OCI-LY1 (cell line): ENCODE results near the gene TTC3.

Experiments used
- H2AFZ ChIP-seq: fragments of 200-600 bp; sonication (generic), shearing (Covaris generic); 2 replicates; pipeline ENCODE4 v1.6.0; 2014; ENCODE audit warnings: antibody characterized with exemption, mild to moderate bottlenecking, low read length
- H3F3A ChIP-seq: fragments of 200-600 bp; sonication (generic), shearing (Covaris generic); 2 replicates; pipeline ENCODE4 v1.6.0; 2014; ENCODE audit warnings: mild to moderate bottlenecking, antibody characterized with exemption, low read length, moderate library complexity; ENCODE audit not compliant: insufficient read depth
- H3K27ac ChIP-seq: fragments of 200-600 bp; sonication (generic); 2 replicates; pipeline ENCODE4 v1.5.1; 2014; ENCODE audit warnings: low read length, mixed run types, mild to moderate bottlenecking, low read depth; ENCODE audit not compliant: poor library complexity, severe bottlenecking
- H3K27me3 ChIP-seq: fragments of 200-600 bp; sonication (generic); 2 replicates; pipeline ENCODE4 v1.6.0; 2014; ENCODE audit warnings: antibody characterized with exemption, mild to moderate bottlenecking, low read length, moderate library complexity; ENCODE audit not compliant: insufficient read depth
- H3K36me3 ChIP-seq: fragments of 200-600 bp; sonication (generic); 2 replicates; pipeline ENCODE4 v1.6.1; 2014; ENCODE audit warnings: mild to moderate bottlenecking, antibody characterized with exemption, low read length, moderate library complexity, mixed read lengths; ENCODE audit not compliant: insufficient read depth
- H3K4me1 ChIP-seq: fragments of 200-600 bp; sonication (generic); 2 replicates; pipeline ENCODE4 v1.5.1; 2014; ENCODE audit warnings: mild to moderate bottlenecking, low read length, moderate library complexity; ENCODE audit not compliant: insufficient read depth, severe bottlenecking
- H3K4me2 ChIP-seq: fragments of 200-600 bp; sonication (generic), shearing (Covaris generic); 2 replicates; pipeline ENCODE4 v1.6.1; 2014; ENCODE audit warnings: low read length
- H3K4me3 ChIP-seq: fragments of 200-600 bp; sonication (generic); 2 replicates; pipeline ENCODE4 v1.5.1; 2014; ENCODE audit warnings: low read length, low read depth, mild to moderate bottlenecking, mixed read lengths; ENCODE audit not compliant: poor library complexity, severe bottlenecking
- H3K79me2 ChIP-seq: fragments of 200-600 bp; shearing (Covaris generic); 2 replicates; pipeline ENCODE4 v1.6.1; 2016; ENCODE audit warnings: mixed run types, low read length, mixed read lengths; ENCODE audit not compliant: insufficient read depth
- H3K9ac ChIP-seq: fragments of 200-600 bp; sonication (generic), shearing (Covaris generic); 2 replicates; pipeline ENCODE4 v1.6.1; 2014; ENCODE audit warnings: mild to moderate bottlenecking, low read length, mixed read lengths
- H3K9me2 ChIP-seq: fragments of 200-600 bp; sonication (generic), shearing (Covaris generic); 2 replicates; pipeline ENCODE4 v1.6.1; 2014; ENCODE audit warnings: low read depth, mild to moderate bottlenecking, low read length, mixed read lengths
- H3K9me3 ChIP-seq: fragments of 200-600 bp; shearing (Covaris generic); 2 replicates; pipeline ENCODE4 v1.6.1; 2014; ENCODE audit warnings: low read length, mixed read lengths
- H4K20me1 ChIP-seq: fragments of 200-600 bp; sonication (generic), shearing (Covaris generic); 2 replicates; pipeline ENCODE4 v1.6.0; 2016; ENCODE audit warnings: mild to moderate bottlenecking, low read length; ENCODE audit not compliant: insufficient read depth
- EZH2 ChIP-seq: fragments of 200-600 bp; sonication (generic), shearing (Covaris generic); IDR thresholded peaks from 2 replicates; pipeline ENCODE4 v1.8.0; 2017; ENCODE audit warnings: borderline replicate concordance, mixed run types, mild to moderate bottlenecking, antibody characterized with exemption, low read length, moderate library complexity, mixed read lengths
- TF ChIP-seq, protein P1 (sequence below): fragments of 200-600 bp; sonication (generic), shearing (Covaris generic); IDR thresholded peaks from 2 replicates; pipeline ENCODE4 v1.5.1; 2017; ENCODE audit warnings: mild to moderate bottlenecking, antibody characterized with exemption, low read length, moderate library complexity, mixed read lengths

Gene TTC3

GRCh38 chr21:37073417-37074196 lies 553 bp downstream of the TTC3 start:
- 0 out of 2 replicates have a peak, but pooled peaks cover 5% of the 10 kb centered on the region for H3F3A ChIP-seq
- H3K27ac ChIP-seq = peak overlapping the region; percentile 51
- no peaks in the 10 kb centered on the region for H3K27me3 ChIP-seq
- H4K20me1 ChIP-seq = no peaks in the 10 kb centered on the region
- H3K4me2 ChIP-seq = peak overlapping the region; percentile 93
- H2AFZ ChIP-seq = no peak overlapping the region
- H3K4me3 ChIP-seq = peak overlapping the region; percentile 87
- TF ChIP-seq, protein P1, sequence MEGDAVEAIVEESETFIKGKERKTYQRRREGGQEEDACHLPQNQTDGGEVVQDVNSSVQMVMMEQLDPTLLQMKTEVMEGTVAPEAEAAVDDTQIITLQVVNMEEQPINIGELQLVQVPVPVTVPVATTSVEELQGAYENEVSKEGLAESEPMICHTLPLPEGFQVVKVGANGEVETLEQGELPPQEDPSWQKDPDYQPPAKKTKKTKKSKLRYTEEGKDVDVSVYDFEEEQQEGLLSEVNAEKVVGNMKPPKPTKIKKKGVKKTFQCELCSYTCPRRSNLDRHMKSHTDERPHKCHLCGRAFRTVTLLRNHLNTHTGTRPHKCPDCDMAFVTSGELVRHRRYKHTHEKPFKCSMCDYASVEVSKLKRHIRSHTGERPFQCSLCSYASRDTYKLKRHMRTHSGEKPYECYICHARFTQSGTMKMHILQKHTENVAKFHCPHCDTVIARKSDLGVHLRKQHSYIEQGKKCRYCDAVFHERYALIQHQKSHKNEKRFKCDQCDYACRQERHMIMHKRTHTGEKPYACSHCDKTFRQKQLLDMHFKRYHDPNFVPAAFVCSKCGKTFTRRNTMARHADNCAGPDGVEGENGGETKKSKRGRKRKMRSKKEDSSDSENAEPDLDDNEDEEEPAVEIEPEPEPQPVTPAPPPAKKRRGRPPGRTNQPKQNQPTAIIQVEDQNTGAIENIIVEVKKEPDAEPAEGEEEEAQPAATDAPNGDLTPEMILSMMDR = peak; percentile 22; the same call in 1 of the 2 replicates
- TF ChIP-seq EZH2 = no peak
- peak overlapping the region; percentile 81 for H3K9ac ChIP-seq
- peaks cover 50% of the 10 kb centered on the region for H3K79me2 ChIP-seq
- H3K4me1 ChIP-seq = peaks cover 59% of the 10 kb centered on the region
- no peaks in the 10 kb centered on the region for H3K9me3 ChIP-seq
- no peaks in the 10 kb centered on the region for H3K9me2 ChIP-seq
- no peaks in the 10 kb centered on the region for H3K36me3 ChIP-seq

DNA sequence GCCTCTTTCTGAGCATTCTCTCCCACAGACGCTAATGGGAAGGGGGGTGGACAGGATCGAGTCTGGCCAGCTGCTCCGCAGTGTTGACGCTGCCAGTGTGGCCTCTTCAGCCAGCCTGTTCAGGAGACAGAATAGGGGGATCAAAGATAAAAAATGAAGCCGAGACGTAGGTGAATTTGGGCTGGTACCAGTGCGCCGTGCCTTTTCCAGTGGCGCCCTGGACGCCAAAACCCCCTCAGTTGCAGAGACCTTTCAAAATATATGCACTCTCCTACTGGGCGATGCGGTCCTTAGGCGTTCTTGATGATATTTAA lies 1.1 kb downstream of the TTC3 start:
- H3K9me3 ChIP-seq = no peaks in the 10 kb centered on the region
- peak overlapping the region; percentile 87 for H3K4me3 ChIP-seq
- peaks cover 56% of the 10 kb centered on the region for H3K79me2 ChIP-seq
- H3K27me3 ChIP-seq = no peaks in the 10 kb centered on the region
- H3F3A ChIP-seq = 0 out of 2 replicates have a peak, but pooled peaks cover 6% of the 10 kb centered on the region
- peak overlapping the region; percentile 51 for H3K27ac ChIP-seq
- H3K36me3 ChIP-seq = no peaks in the 10 kb centered on the region
- H3K4me1 ChIP-seq = peaks cover 59% of the 10 kb centered on the region
- H3K9ac ChIP-seq = peak overlapping the region; percentile 81
- H2AFZ ChIP-seq = no peak overlapping the region
- H4K20me1 ChIP-seq = no peaks in the 10 kb centered on the region
- peak overlapping the region; percentile 93 for H3K4me2 ChIP-seq
- TF ChIP-seq, protein P1 = no peak
- TF ChIP-seq EZH2 = no peak
- H3K9me2 ChIP-seq = no peaks in the 10 kb centered on the region

- H3K27ac ChIP-seq = peak overlapping the region; percentile 51
- TF ChIP-seq, protein P1 = no peak
- TF ChIP-seq EZH2 = no peak
Observed at GRCh38 chr21:37074546-37074945, 1.5 kb downstream of the TTC3 start.

More at GRCh38 chr21:37074546-37074945, 1.5 kb downstream of the TTC3 start:
- Histone ChIP-seq H4K20me1 (no peaks in the 10 kb centered on the region), H3K4me3 (peak overlapping the region; percentile 87), H3K36me3 (no peaks in the 10 kb centered on the region), H3K4me2 (peak overlapping the region; percentile 93), H3K9ac (peak overlapping the region; percentile 81), H3K9me3 (no peaks in the 10 kb centered on the region), H2AFZ (no peak overlapping the region), H3K27me3 (no peaks in the 10 kb centered on the region), H3K4me1 (peaks cover 59% of the 10 kb centered on the region), H3K9me2 (no peaks in the 10 kb centered on the region), H3F3A (0 out of 2 replicates have a peak, but pooled peaks cover 6% of the 10 kb centered on the region), H3K79me2 (peaks cover 59% of the 10 kb centered on the region)
